Activated naive CD8-positive, alpha-beta T cell treated with anti-CD3 and anti-CD28 coated beads, Interleukin-2, amount 50 U/mL, for 24 hours (primary cell): ENCODE data around the gene CCDC50.
A peak's percentile ranks its signal among the peaks of the same experiment; 100 is the strongest.

Experiments used
- ATAC-seq: fragments of 150-1000 bp; cut with Tn5 transposase; one replicate; pipeline ENCODE4 v1.10.0; 2021
- DNase-seq: peaks from one replicate; pipeline ENCODE4 v3.0.0; 2021
- H3K27ac Mint-ChIP-seq: one replicate; pipeline ENCODE4 v1.8.0; 2021; ENCODE audit warnings: mild to moderate bottlenecking, mixed read lengths
- H3K27me3 Mint-ChIP-seq: one replicate; pipeline ENCODE4 v1.8.0; 2021; ENCODE audit warnings: mixed read lengths
- H3K36me3 Mint-ChIP-seq: one replicate; pipeline ENCODE4 v1.8.0; 2021; ENCODE audit warnings: low read depth, mixed read lengths
- H3K4me1 Mint-ChIP-seq: one replicate; pipeline ENCODE4 v1.8.0; 2021; ENCODE audit warnings: mixed read lengths
- H3K4me3 Mint-ChIP-seq: one replicate; pipeline ENCODE4 v1.8.0; 2021; ENCODE audit warnings: mild to moderate bottlenecking, moderate library complexity, mixed read lengths
- H3K9me3 Mint-ChIP-seq: one replicate; pipeline ENCODE4 v1.8.0; 2021; ENCODE audit warnings: mixed read lengths

CCDC50 gene

GRCh38 chr3:191350396-191351090 lies 21.3 kb downstream of the CCDC50 start:
- H3K27me3 Mint-ChIP-seq = no peaks in the 10 kb centered on the region
- no peak for DNase-seq
- H3K27ac Mint-ChIP-seq = no peak overlapping the region
- no peaks in the 10 kb centered on the region for H3K9me3 Mint-ChIP-seq
- no peaks in the 10 kb centered on the region for H3K36me3 Mint-ChIP-seq
- ATAC-seq = no peak
- no peak overlapping the region for H3K4me3 Mint-ChIP-seq
- peaks cover 9% of the 10 kb centered on the region for H3K4me1 Mint-ChIP-seq

- Mint-ChIP-seq H3K4me3 (no peak overlapping the region), H3K27ac (no peak overlapping the region), H3K36me3 (no peaks in the 10 kb centered on the region), H3K4me1 (peaks cover 9% of the 10 kb centered on the region), H3K27me3 (no peaks in the 10 kb centered on the region), H3K9me3 (no peaks in the 10 kb centered on the region)
- ATAC-seq (no peak), DNase-seq (no peak)
Measured at GRCh38 chr3:191352014-191352413, 22.8 kb downstream of the CCDC50 start.

GRCh38 chr3:191353022-191353777 lies 24.0 kb downstream of the CCDC50 start:
- Mint-ChIP-seq H3K27ac (no peak overlapping the region), H3K4me1 (peaks cover 9% of the 10 kb centered on the region), H3K4me3 (no peak overlapping the region), H3K36me3 (no peaks in the 10 kb centered on the region), H3K9me3 (no peaks in the 10 kb centered on the region), H3K27me3 (no peaks in the 10 kb centered on the region)
- DNase-seq (no peak), ATAC-seq (no peak)

- DNase-seq (no peak), ATAC-seq (no peak)
- peak overlapping the region; percentile 53 for H3K27ac Mint-ChIP-seq
- no peak overlapping the region for H3K4me3 Mint-ChIP-seq
- peaks cover 5% of the 10 kb centered on the region for H3K9me3 Mint-ChIP-seq
- H3K4me1 Mint-ChIP-seq = peaks cover 16% of the 10 kb centered on the region
- H3K27me3 Mint-ChIP-seq = no peaks in the 10 kb centered on the region
- H3K36me3 Mint-ChIP-seq = peaks cover 7% of the 10 kb centered on the region
Measured at GRCh38 chr3:191355406-191355805, 26.2 kb downstream of the CCDC50 start.

GRCh38 chr3:191356631-191357439 lies 27.6 kb downstream of the CCDC50 start:
- Mint-ChIP-seq H3K27me3 (no peaks in the 10 kb centered on the region), H3K27ac (no peak overlapping the region), H3K36me3 (peaks cover 9% of the 10 kb centered on the region), H3K9me3 (peaks cover 5% of the 10 kb centered on the region), H3K4me3 (no peak overlapping the region), H3K4me1 (peaks cover 11% of the 10 kb centered on the region)
- DNase-seq = no peak
- ATAC-seq = no peak

GRCh38 chr3:191357909-191358308 lies 28.7 kb downstream of the CCDC50 start:
- DNase-seq = no peak
- H3K4me3 Mint-ChIP-seq = no peak overlapping the region
- peaks cover 11% of the 10 kb centered on the region for H3K4me1 Mint-ChIP-seq
- peaks cover 5% of the 10 kb centered on the region for H3K9me3 Mint-ChIP-seq
- ATAC-seq = no peak
- H3K36me3 Mint-ChIP-seq = peaks cover 9% of the 10 kb centered on the region
- H3K27me3 Mint-ChIP-seq = no peaks in the 10 kb centered on the region
- H3K27ac Mint-ChIP-seq = no peak overlapping the region

GRCh38 chr3:191358929-191359328 lies 29.7 kb downstream of the CCDC50 start:
- H3K4me1 Mint-ChIP-seq = peaks cover 11% of the 10 kb centered on the region
- peaks cover 5% of the 10 kb centered on the region for H3K9me3 Mint-ChIP-seq
- DNase-seq (no peak), ATAC-seq (no peak)
- H3K36me3 Mint-ChIP-seq = peaks cover 9% of the 10 kb centered on the region
- H3K27ac Mint-ChIP-seq = peak overlapping the region; percentile 69
- H3K27me3 Mint-ChIP-seq = no peaks in the 10 kb centered on the region
- H3K4me3 Mint-ChIP-seq = no peak overlapping the region

GRCh38 chr3:191360620-191361019 lies 31.4 kb downstream of the CCDC50 start:
- ATAC-seq = no peak
- Mint-ChIP-seq H3K4me3 (no peak overlapping the region), H3K27ac (no peak overlapping the region), H3K4me1 (peaks cover 11% of the 10 kb centered on the region), H3K27me3 (no peaks in the 10 kb centered on the region), H3K36me3 (peaks cover 12% of the 10 kb centered on the region), H3K9me3 (peaks cover 5% of the 10 kb centered on the region)
- DNase-seq = no peak

- Mint-ChIP-seq H3K4me3 (no peak overlapping the region), H3K36me3 (peaks cover 12% of the 10 kb centered on the region)
Measured at GRCh38 chr3:191361456-191361855, 32.3 kb downstream of the CCDC50 start.

GRCh38 chr3:191362037-191362436 lies 32.8 kb downstream of the CCDC50 start:
- Mint-ChIP-seq H3K9me3 (peaks cover 5% of the 10 kb centered on the region), H3K4me3 (no peak overlapping the region), H3K27me3 (no peaks in the 10 kb centered on the region), H3K27ac (no peak overlapping the region), H3K36me3 (peaks cover 12% of the 10 kb centered on the region), H3K4me1 (peaks cover 11% of the 10 kb centered on the region)
- DNase-seq (no peak), ATAC-seq (no peak)

More at GRCh38 chr3:191361456-191361855, 32.3 kb downstream of the CCDC50 start:
- ATAC-seq (no peak), DNase-seq (no peak)
- Mint-ChIP-seq H3K4me1 (peaks cover 11% of the 10 kb centered on the region), H3K9me3 (peaks cover 5% of the 10 kb centered on the region), H3K27ac (no peak overlapping the region), H3K27me3 (no peaks in the 10 kb centered on the region)

GRCh38 chr3:191362524-191363090 lies 33.4 kb downstream of the CCDC50 start:
- Mint-ChIP-seq H3K9me3 (peaks cover 5% of the 10 kb centered on the region), H3K36me3 (peaks cover 12% of the 10 kb centered on the region), H3K4me3 (no peak overlapping the region), H3K27ac (no peak overlapping the region), H3K4me1 (peaks cover 11% of the 10 kb centered on the region), H3K27me3 (no peaks in the 10 kb centered on the region)
- DNase-seq = no peak
- no peak for ATAC-seq

GRCh38 chr3:191363221-191363620 lies 34.0 kb downstream of the CCDC50 start:
- DNase-seq = no peak
- ATAC-seq = no peak
- Mint-ChIP-seq H3K9me3 (peaks cover 5% of the 10 kb centered on the region), H3K27ac (no peak overlapping the region), H3K36me3 (peaks cover 12% of the 10 kb centered on the region), H3K4me1 (peaks cover 11% of the 10 kb centered on the region), H3K4me3 (no peak overlapping the region), H3K27me3 (no peaks in the 10 kb centered on the region)

- DNase-seq (no peak), ATAC-seq (no peak)
- Mint-ChIP-seq H3K9me3 (no peaks in the 10 kb centered on the region), H3K27ac (no peak overlapping the region), H3K27me3 (no peaks in the 10 kb centered on the region), H3K4me1 (peaks cover 2% of the 10 kb centered on the region), H3K36me3 (peaks cover 3% of the 10 kb centered on the region), H3K4me3 (no peak overlapping the region)
Measured at GRCh38 chr3:191366675-191367074, 37.5 kb downstream of the CCDC50 start.

- Mint-ChIP-seq H3K4me3 (no peak overlapping the region), H3K36me3 (peaks cover 3% of the 10 kb centered on the region), H3K4me1 (peaks cover 2% of the 10 kb centered on the region), H3K27me3 (no peaks in the 10 kb centered on the region), H3K9me3 (no peaks in the 10 kb centered on the region), H3K27ac (no peak overlapping the region)
- no peak for ATAC-seq
- no peak for DNase-seq
Measured at GRCh38 chr3:191368755-191369615, 39.8 kb downstream of the CCDC50 start.
